RWPE2 (cell line): ENCODE measurements around the gene CACNA1D.
A peak's percentile ranks its signal among the peaks of the same experiment; 100 is the strongest.

ENCODE experiments used
- ATAC-seq: fragments of 200-7000 bp; cut with Tn5 transposase; 3 replicates; pipeline ENCODE4 v1.9.1; 2021; ENCODE audit warnings: low read depth
- DNase-seq: peaks from one replicate; pipeline ENCODE4 v3.0.0-alpha.2; 2020; ENCODE audit warnings: low spot score
- H3K27ac ChIP-seq: fragments of 450-650 bp; 2 replicates; pipeline ENCODE4 v1.5.1; 2017; ENCODE audit warnings: mild to moderate bottlenecking; ENCODE audit not compliant: poor library complexity, severe bottlenecking
- H3K27me3 ChIP-seq: fragments of 250-450 bp; sonication (Bioruptor Pico); 2 replicates; pipeline ENCODE4 v1.5.1; 2021; ENCODE audit warnings: mild to moderate bottlenecking, moderate library complexity; ENCODE audit not compliant: insufficient read depth, poor library complexity, severe bottlenecking
- H3K36me3 ChIP-seq: fragments of 250-450 bp; sonication (Bioruptor Pico); 2 replicates; pipeline ENCODE4 v1.5.1; 2020; ENCODE audit warnings: low read depth, mild to moderate bottlenecking, moderate library complexity
- H3K4me1 ChIP-seq: fragments of 250-450 bp; sonication (Bioruptor Pico); 2 replicates; pipeline ENCODE4 v1.5.1; 2021; ENCODE audit warnings: mild to moderate bottlenecking, moderate library complexity; ENCODE audit not compliant: insufficient read depth, poor library complexity, severe bottlenecking
- H3K4me3 ChIP-seq: fragments of 250-450 bp; sonication (Bioruptor Pico); 2 replicates; pipeline ENCODE4 v1.5.1; 2021; ENCODE audit warnings: mild to moderate bottlenecking, moderate library complexity; ENCODE audit not compliant: severe bottlenecking
- H3K9me3 ChIP-seq: fragments of 250-450 bp; sonication (Bioruptor Pico); 2 replicates; pipeline ENCODE4 v1.5.1; 2021; ENCODE audit warnings: mild to moderate bottlenecking, moderate library complexity; ENCODE audit not compliant: severe bottlenecking
- TF ChIP-seq, protein P1 (sequence below): fragments of 450-650 bp; IDR thresholded peaks from one replicate; pipeline ENCODE4 v1.5.1; 2017; ENCODE audit warnings: mild to moderate bottlenecking, moderate library complexity; ENCODE audit not compliant: poor library complexity, severe bottlenecking

The CACNA1D gene

DNA sequence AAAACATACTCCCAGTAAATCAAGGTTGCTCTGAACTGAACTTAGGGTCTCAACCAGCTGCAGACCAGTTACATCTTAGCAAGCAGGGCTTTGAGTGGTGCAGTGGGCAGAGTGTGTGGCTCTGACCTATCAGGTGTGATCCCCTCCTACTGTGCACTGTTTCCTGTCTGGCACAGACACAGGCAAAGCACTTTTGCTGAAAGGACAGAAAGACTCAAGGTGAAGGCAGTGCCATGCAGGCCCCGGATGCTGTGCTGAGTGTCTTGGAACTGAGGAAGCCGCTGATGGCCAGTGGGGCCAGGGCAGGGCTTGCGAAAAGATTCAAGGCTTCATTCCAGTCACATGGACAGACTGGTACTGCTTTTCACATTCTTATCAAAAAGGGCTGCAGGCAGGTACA, 85.2 kb downstream of the CACNA1D start:
- Histone ChIP-seq H3K27ac (no peak overlapping the region), H3K27me3 (no peaks in the 10 kb centered on the region), H3K4me3 (no peak overlapping the region), H3K36me3 (no peaks in the 10 kb centered on the region), H3K9me3 (no peaks in the 10 kb centered on the region), H3K4me1 (peaks cover 6% of the 10 kb centered on the region)
- TF ChIP-seq, protein P1, sequence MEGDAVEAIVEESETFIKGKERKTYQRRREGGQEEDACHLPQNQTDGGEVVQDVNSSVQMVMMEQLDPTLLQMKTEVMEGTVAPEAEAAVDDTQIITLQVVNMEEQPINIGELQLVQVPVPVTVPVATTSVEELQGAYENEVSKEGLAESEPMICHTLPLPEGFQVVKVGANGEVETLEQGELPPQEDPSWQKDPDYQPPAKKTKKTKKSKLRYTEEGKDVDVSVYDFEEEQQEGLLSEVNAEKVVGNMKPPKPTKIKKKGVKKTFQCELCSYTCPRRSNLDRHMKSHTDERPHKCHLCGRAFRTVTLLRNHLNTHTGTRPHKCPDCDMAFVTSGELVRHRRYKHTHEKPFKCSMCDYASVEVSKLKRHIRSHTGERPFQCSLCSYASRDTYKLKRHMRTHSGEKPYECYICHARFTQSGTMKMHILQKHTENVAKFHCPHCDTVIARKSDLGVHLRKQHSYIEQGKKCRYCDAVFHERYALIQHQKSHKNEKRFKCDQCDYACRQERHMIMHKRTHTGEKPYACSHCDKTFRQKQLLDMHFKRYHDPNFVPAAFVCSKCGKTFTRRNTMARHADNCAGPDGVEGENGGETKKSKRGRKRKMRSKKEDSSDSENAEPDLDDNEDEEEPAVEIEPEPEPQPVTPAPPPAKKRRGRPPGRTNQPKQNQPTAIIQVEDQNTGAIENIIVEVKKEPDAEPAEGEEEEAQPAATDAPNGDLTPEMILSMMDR = no peak
- ATAC-seq (no peak), DNase-seq (no peak)

DNA sequence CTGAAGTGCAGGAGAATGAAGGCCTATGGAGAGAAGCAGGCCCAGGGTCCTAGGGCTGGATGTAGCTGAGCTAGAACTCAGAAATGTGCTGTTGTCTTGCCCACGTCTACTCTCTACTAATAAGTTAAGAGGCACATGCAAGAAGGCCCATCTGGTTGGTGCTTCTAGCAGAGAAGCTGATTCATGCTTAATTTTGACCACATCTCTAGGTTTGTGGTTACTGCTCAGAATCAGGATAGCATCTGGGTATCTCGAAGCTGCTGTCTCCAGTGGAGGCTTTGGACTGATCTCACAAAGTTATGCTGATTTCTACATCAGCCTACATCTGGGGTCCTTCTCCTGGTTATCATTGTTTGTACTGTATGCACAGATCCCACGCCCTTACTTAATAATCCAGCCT, 87.3 kb downstream of the CACNA1D start:
- ATAC-seq (no peak), DNase-seq (no peak)
- no peaks in the 10 kb centered on the region for H3K27me3 ChIP-seq
- no peak overlapping the region for H3K27ac ChIP-seq
- no peaks in the 10 kb centered on the region for H3K36me3 ChIP-seq
- no peaks in the 10 kb centered on the region for H3K9me3 ChIP-seq
- TF ChIP-seq, protein P1 = no peak
- no peak overlapping the region for H3K4me3 ChIP-seq
- peaks cover 6% of the 10 kb centered on the region for H3K4me1 ChIP-seq

DNA sequence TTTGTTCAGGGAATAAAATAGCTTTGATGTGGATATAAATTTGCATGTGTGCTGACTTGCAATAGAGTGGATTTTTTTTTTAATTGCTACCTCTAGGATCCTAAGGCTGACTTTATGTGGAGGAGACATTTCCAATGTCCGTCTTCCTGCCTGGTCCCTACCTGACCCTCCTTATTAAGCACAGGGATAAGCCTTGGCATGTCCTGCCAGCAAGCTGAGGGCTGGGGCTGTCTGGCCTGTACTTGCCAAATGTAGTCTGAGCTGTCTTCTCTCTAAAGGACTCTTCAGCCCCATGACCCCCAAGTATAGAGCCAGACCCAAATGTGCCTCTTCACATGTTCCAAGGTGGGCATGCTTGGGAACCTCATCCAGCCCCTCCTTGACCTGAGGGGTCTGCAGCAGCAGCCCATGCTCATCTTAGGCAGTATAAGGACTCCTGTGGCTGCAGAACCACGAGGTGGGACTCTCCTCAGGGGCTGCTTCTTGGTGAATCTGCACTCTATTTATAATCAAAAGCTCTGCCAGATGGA, 88.8 kb downstream of the CACNA1D start:
- H3K4me3 ChIP-seq = no peak overlapping the region
- H3K27ac ChIP-seq = no peak overlapping the region
- H3K9me3 ChIP-seq = no peaks in the 10 kb centered on the region
- DNase-seq (no peak), ATAC-seq (peak; percentile 25; the same call in 1 of the 3 replicates)
- peaks cover 6% of the 10 kb centered on the region for H3K4me1 ChIP-seq
- no peaks in the 10 kb centered on the region for H3K27me3 ChIP-seq
- TF ChIP-seq, protein P1 = no peak
- H3K36me3 ChIP-seq = no peaks in the 10 kb centered on the region

DNA sequence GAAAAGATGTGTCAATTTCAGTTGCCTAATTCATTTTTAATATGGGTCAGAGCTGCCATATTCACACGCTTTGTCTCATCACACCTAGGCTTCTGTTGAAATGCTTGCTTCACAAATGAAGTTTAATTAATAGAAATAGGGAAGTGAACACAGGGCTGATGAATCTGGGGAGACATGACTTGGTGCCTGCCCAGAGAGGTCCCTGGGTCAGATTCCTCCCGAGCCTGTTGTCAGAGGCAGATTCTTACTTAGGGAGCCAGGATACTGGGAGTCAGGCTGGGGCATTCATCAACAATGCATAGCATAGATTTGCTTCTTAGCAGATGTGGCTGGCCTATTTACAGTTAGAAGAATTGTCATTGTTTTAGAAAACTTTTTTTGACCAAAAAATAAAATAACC, 90.6 kb downstream of the CACNA1D start:
- DNase-seq (no peak), ATAC-seq (no peak)
- H3K4me3 ChIP-seq = no peak overlapping the region
- TF ChIP-seq, protein P1 = no peak
- H3K36me3 ChIP-seq = no peaks in the 10 kb centered on the region
- H3K4me1 ChIP-seq = peaks cover 6% of the 10 kb centered on the region
- no peaks in the 10 kb centered on the region for H3K9me3 ChIP-seq
- H3K27ac ChIP-seq = no peak overlapping the region
- no peaks in the 10 kb centered on the region for H3K27me3 ChIP-seq

DNA sequence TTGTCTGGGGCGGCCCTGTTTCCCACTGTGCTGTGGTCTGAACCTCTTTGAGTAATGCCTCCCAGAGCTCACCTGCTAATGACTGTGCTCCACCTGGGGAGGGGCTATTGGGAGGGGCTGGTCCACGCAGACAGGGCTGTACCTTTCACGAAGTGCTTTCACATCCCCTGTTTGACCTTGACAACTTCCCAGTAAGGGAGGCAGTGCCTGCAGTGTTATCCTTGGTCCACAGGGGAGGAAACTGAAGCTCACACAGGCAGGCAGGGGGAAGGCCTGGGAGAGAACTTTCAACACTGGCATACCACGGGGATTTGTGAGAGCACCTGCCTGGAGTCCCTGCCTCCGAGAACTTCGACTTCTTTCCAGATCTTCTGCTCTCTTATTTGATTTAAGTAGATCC, 91.2 kb downstream of the CACNA1D start:
- no peak for DNase-seq
- H3K9me3 ChIP-seq = no peaks in the 10 kb centered on the region
- H3K4me1 ChIP-seq = peaks cover 6% of the 10 kb centered on the region
- H3K36me3 ChIP-seq = no peaks in the 10 kb centered on the region
- H3K27me3 ChIP-seq = no peaks in the 10 kb centered on the region
- ATAC-seq = no peak
- TF ChIP-seq, protein P1 = no peak
- H3K27ac ChIP-seq = no peak overlapping the region
- no peak overlapping the region for H3K4me3 ChIP-seq
